ENCODE results near the gene PROX1.

GRCh38 chr1:214067397-214067796, 79.6 kb downstream of the PROX1 start:
- TF ChIP-seq POLR2A (IDR thresholded peaks at IDR 0.05) (no peak), CTCF (IDR thresholded peaks at IDR 0.05) (no peak)

Data from breast epithelium (tissue), 3 donors.